NT2/D1 (cell line): Measurements from ENCODE around the gene ZNF35.
"Not testable (repeated sequence)": the region's sequence is repeated elsewhere in the genome, so short reads cannot be mapped to it uniquely, and the experiment has no call there.

Source experiments
- DNase-seq: peaks from one replicate; pipeline ENCODE4 v3.0.0-alpha.2; 2011; ENCODE audit warnings: low read depth, low spot score
- H3K27me3 ChIP-seq: 2 replicates; pipeline ENCODE4 v1.6.0; 2011; ENCODE audit warnings: mild to moderate bottlenecking; ENCODE audit not compliant: insufficient read length, insufficient read depth
- H3K36me3 ChIP-seq: 2 replicates; pipeline ENCODE4 v1.6.1; 2011; ENCODE audit warnings: mild to moderate bottlenecking, low read length, mixed read lengths; ENCODE audit not compliant: insufficient read depth, insufficient read length
- H3K4me1 ChIP-seq: 2 replicates; pipeline ENCODE4 v1.5.1; 2011; ENCODE audit not compliant: insufficient read depth, insufficient read length
- H3K4me3 ChIP-seq: 2 replicates; pipeline ENCODE4 v1.5.1; 2011; ENCODE audit warnings: low read depth; ENCODE audit not compliant: insufficient read length
- H3K9ac ChIP-seq: 2 replicates; pipeline ENCODE4 v1.6.0; 2011; ENCODE audit warnings: low read depth; ENCODE audit not compliant: insufficient read length
- H3K9me3 ChIP-seq: 2 replicates; pipeline ENCODE4 v1.5.1; 2011; ENCODE audit warnings: mild to moderate bottlenecking, low read length; ENCODE audit not compliant: insufficient read depth
- SUZ12 ChIP-seq: IDR thresholded peaks from 2 replicates; pipeline ENCODE4 v1.6.1; 2011; ENCODE audit not compliant: insufficient read length, insufficient read depth; ENCODE audit errors: extremely low read depth
- YY1 ChIP-seq: IDR thresholded peaks from 2 replicates; pipeline ENCODE4 v1.6.1; 2011; ENCODE audit not compliant: insufficient read length, insufficient read depth
- ZNF274 ChIP-seq: IDR thresholded peaks from 2 replicates; pipeline ENCODE4 v1.6.1; 2011; ENCODE audit warnings: mild to moderate bottlenecking, low read depth, low read length

ZNF35 gene

GRCh38 chr3:44665173-44665572 lies 16.6 kb downstream of the ZNF35 start:
- Histone ChIP-seq H3K4me1 (no peaks in the 10 kb centered on the region), H3K9me3 (peaks cover 13% of the 10 kb centered on the region; the same call in 1 of the 2 replicates), H3K36me3 (peaks cover 32% of the 10 kb centered on the region), H3K4me3 (no peak overlapping the region), H3K9ac (no peak overlapping the region), H3K27me3 (no peaks in the 10 kb centered on the region)
- TF ChIP-seq ZNF274 (no peak), SUZ12 (no peak), YY1 (no peak)
- no peak for DNase-seq

DNA sequence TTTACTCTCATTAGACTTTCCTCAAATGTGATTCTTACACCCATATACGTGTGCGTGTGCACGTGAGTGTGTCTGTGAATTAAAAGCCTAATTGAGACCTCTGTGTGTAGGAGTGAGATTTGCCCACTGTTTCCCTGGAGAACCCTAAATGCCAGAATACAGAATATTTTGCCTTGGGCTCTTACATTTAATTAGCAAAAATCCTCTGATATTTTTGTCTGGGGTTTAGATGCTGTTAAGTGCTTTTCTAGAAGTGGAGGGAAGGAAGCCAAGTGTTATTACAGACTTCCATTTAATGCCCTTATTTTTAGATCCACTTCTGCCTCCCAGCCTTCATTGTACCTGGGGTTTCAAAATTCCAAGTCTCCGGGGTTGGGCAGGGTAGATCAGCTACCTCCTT lies 17.8 kb downstream of the ZNF35 start:
- Histone ChIP-seq H3K9ac (no peak overlapping the region), H3K36me3 (peaks cover 20% of the 10 kb centered on the region), H3K27me3 (no peaks in the 10 kb centered on the region), H3K4me1 (no peaks in the 10 kb centered on the region), H3K4me3 (no peak overlapping the region), H3K9me3 (peaks cover 11% of the 10 kb centered on the region; the same call in 1 of the 2 replicates)
- DNase-seq: no peak
- TF ChIP-seq SUZ12 (no peak), YY1 (no peak), ZNF274 (no peak)

GRCh38 chr3:44669760-44670159 lies 21.2 kb downstream of the ZNF35 start:
- H3K36me3 ChIP-seq: no peaks in the 10 kb centered on the region
- no peak for TF ChIP-seq YY1
- no peak for TF ChIP-seq ZNF274
- no peak for TF ChIP-seq SUZ12
- H3K27me3 ChIP-seq: no peaks in the 10 kb centered on the region
- no peak overlapping the region for H3K4me3 ChIP-seq
- DNase-seq: no peak
- H3K9me3 ChIP-seq: peaks cover 4% of the 10 kb centered on the region; the same call in 1 of the 2 replicates
- no peaks in the 10 kb centered on the region for H3K4me1 ChIP-seq
- no peak overlapping the region for H3K9ac ChIP-seq

GRCh38 chr3:44673466-44673865 lies 24.9 kb downstream of the ZNF35 start:
- not testable (repeated sequence) for H3K9me3 ChIP-seq, H3K36me3 ChIP-seq, H3K4me3 ChIP-seq, DNase-seq, H3K27me3 ChIP-seq, H3K4me1 ChIP-seq, H3K9ac ChIP-seq

DNA sequence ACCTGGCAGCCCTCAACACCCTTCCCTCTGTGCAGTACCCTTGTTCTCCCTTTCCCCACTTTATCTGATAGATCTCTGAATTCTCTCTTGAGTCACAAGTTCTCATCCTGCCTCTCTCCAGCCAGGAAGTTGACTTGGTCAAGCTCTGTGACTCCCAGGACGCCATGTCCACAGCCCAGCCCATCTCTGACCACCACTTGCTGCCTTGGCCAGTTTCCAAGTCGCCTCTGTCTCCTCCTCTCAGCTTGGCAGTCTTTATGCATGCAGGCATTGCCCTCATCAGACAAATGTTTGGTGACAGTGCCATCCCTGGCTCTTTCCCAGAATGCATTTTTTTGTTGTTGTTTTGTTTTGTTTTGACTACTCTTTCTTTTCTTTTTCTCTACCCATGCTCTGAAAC lies 25.7 kb downstream of the ZNF35 start:
- Histone ChIP-seq H3K4me3 (no peak overlapping the region), H3K9ac (no peak overlapping the region), H3K36me3 (no peaks in the 10 kb centered on the region), H3K9me3 (no peaks in the 10 kb centered on the region), H3K4me1 (no peaks in the 10 kb centered on the region), H3K27me3 (no peaks in the 10 kb centered on the region)
- DNase-seq: no peak
- no peak for TF ChIP-seq SUZ12
- TF ChIP-seq ZNF274: no peak
- TF ChIP-seq YY1: no peak

- Histone ChIP-seq H3K27me3 (no peaks in the 10 kb centered on the region), H3K4me3 (no peak overlapping the region), H3K4me1 (no peaks in the 10 kb centered on the region), H3K9me3 (peaks cover 5% of the 10 kb centered on the region), H3K36me3 (peaks cover 20% of the 10 kb centered on the region), H3K9ac (no peak overlapping the region)
- no peak for TF ChIP-seq SUZ12
- no peak for TF ChIP-seq YY1
- TF ChIP-seq ZNF274: no peak
- no peak for DNase-seq
Observed at GRCh38 chr3:44678480-44679116, 30.1 kb downstream of the ZNF35 start.

- H3K4me1 ChIP-seq: no peaks in the 10 kb centered on the region
- H3K9me3 ChIP-seq: peaks cover 16% of the 10 kb centered on the region
- TF ChIP-seq SUZ12 (no peak), YY1 (no peak), ZNF274 (no peak)
- DNase-seq: no peak
- no peak overlapping the region for H3K4me3 ChIP-seq
- peaks cover 30% of the 10 kb centered on the region for H3K36me3 ChIP-seq
- H3K27me3 ChIP-seq: no peaks in the 10 kb centered on the region
- no peak overlapping the region for H3K9ac ChIP-seq
Observed at GRCh38 chr3:44680921-44681455, 32.5 kb downstream of the ZNF35 start.
